Measurements from ENCODE around the gene TSPAN19. TPM values are rescaled to one million over a fixed set of nuclear protein-coding genes. Genes with fewer than 3 reads are reported as not detected.

The TSPAN19 gene
- total RNA-seq, 1 donor from 2014 or later: not detected

DNA sequence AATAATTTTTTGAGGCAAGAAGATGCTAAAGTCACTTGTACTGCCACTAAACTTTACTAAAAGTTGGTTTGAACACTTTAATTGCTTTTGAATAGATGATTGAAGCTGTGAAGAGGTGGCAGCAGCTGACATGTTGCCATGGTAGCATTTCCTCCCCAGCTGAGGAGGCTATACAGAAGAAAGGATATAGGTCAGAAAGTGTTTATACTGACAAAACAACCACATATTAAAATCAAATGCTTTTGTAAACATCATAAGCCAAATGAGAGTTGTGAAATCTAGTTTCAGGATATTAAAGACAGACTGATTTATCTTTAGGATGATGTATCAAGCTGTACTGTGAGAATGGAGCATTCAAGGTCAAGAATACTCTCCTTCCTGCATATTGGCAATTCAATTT lies 41.7 kb downstream of the TSPAN19 start:
- Mint-ChIP-seq H3K27ac (no peak overlapping the region), H3K36me3 (ENCODE audit: low read depth) (no peaks in the 10 kb centered on the region), H3K9me3 (no peaks in the 10 kb centered on the region), H3K4me3 (ENCODE audit: low read depth) (no peak overlapping the region), H3K27me3 (ENCODE audit: low read depth) (no peaks in the 10 kb centered on the region), H3K4me1 (ENCODE audit: low read depth) (no peaks in the 10 kb centered on the region)
- intact Hi-C loops (cut with micrococcal nuclease): no loop called here
- DNase-seq (ENCODE audit: low spot score): no peak

GRCh38 chr12:84986586-84986985 lies 49.5 kb downstream of the TSPAN19 start:
- Mint-ChIP-seq H3K27me3 (ENCODE audit: low read depth) (no peaks in the 10 kb centered on the region), H3K4me1 (ENCODE audit: low read depth) (no peaks in the 10 kb centered on the region), H3K27ac (no peak overlapping the region), H3K4me3 (ENCODE audit: low read depth) (no peak overlapping the region), H3K36me3 (ENCODE audit: low read depth) (no peaks in the 10 kb centered on the region), H3K9me3 (no peaks in the 10 kb centered on the region)
- intact Hi-C loops (cut with micrococcal nuclease): no loop called here
- no peak for DNase-seq (ENCODE audit: low spot score)

DNA sequence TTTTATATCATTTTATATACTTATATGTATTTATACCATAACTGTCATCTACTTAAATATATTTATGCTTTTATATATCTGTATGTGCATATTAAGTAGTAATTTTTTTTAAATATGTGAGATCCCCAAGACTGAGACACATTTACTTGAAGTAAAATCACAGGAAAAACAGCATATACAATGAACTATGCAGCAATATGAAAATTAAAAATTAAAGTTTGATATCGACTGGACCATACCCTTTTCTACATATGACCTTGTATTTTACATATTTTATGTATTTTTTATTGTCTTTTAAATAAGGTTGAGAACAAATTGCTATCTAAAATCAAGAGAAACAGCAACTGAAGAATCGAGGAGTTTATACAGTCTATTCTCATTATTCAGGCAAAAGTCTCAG lies 50.0 kb downstream of the TSPAN19 start:
- intact Hi-C loops (cut with micrococcal nuclease): no loop called here

DNA sequence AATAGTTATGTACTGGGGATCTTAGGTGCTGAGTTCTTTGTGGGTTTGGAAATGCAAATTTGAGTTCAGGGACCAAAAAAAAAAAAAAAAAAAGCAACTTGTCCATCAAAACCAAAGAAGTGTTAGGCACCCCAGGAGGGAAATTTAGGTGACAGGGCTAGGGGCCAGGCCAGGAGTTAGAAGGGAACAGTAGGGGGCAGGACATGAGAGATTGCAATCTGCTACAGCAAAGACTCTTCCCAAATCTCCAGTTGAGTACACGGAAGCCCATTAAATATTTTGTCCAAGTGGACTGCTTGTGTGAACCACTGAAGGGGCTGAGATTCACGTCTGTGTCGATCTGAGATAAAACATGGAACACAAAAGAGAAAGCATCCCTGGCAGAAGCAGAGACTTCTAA lies 52.8 kb downstream of the TSPAN19 start:
- DNase-seq (ENCODE audit: low spot score): no peak
- no peaks in the 10 kb centered on the region for H3K4me1 Mint-ChIP-seq (ENCODE audit: low read depth)
- no peaks in the 10 kb centered on the region for H3K27me3 Mint-ChIP-seq (ENCODE audit: low read depth)
- no peak overlapping the region for H3K4me3 Mint-ChIP-seq (ENCODE audit: low read depth)
- no peak overlapping the region for H3K27ac Mint-ChIP-seq
- intact Hi-C loops (cut with micrococcal nuclease): no loop called here
- H3K36me3 Mint-ChIP-seq (ENCODE audit: low read depth): no peaks in the 10 kb centered on the region
- H3K9me3 Mint-ChIP-seq: no peaks in the 10 kb centered on the region

More for the DNA sequence above, 50.0 kb downstream of the TSPAN19 start:
- H3K4me3 Mint-ChIP-seq (ENCODE audit: low read depth): no peak overlapping the region
- no peaks in the 10 kb centered on the region for H3K27me3 Mint-ChIP-seq (ENCODE audit: low read depth)
- H3K36me3 Mint-ChIP-seq (ENCODE audit: low read depth): no peaks in the 10 kb centered on the region
- H3K27ac Mint-ChIP-seq: no peak overlapping the region
- DNase-seq (ENCODE audit: low spot score): no peak
- no peaks in the 10 kb centered on the region for H3K9me3 Mint-ChIP-seq
- no peaks in the 10 kb centered on the region for H3K4me1 Mint-ChIP-seq (ENCODE audit: low read depth)

GRCh38 chr12:84982888-84983287 lies 53.2 kb downstream of the TSPAN19 start:
- DNase-seq (ENCODE audit: low spot score): no peak
- Mint-ChIP-seq H3K4me3 (ENCODE audit: low read depth) (no peak overlapping the region), H3K27me3 (ENCODE audit: low read depth) (no peaks in the 10 kb centered on the region), H3K4me1 (ENCODE audit: low read depth) (no peaks in the 10 kb centered on the region), H3K27ac (no peak overlapping the region), H3K9me3 (no peaks in the 10 kb centered on the region), H3K36me3 (ENCODE audit: low read depth) (no peaks in the 10 kb centered on the region)
- intact Hi-C loops (cut with micrococcal nuclease): no loop called here

GRCh38 chr12:84978921-84979320 lies 57.2 kb downstream of the TSPAN19 start:
- Mint-ChIP-seq H3K36me3 (ENCODE audit: low read depth) (no peaks in the 10 kb centered on the region), H3K27ac (no peak overlapping the region), H3K4me1 (ENCODE audit: low read depth) (no peaks in the 10 kb centered on the region), H3K9me3 (no peaks in the 10 kb centered on the region), H3K4me3 (ENCODE audit: low read depth) (no peak overlapping the region), H3K27me3 (ENCODE audit: low read depth) (no peaks in the 10 kb centered on the region)
- DNase-seq (ENCODE audit: low spot score): no peak
- intact Hi-C loops (cut with micrococcal nuclease): no loop called here

DNA sequence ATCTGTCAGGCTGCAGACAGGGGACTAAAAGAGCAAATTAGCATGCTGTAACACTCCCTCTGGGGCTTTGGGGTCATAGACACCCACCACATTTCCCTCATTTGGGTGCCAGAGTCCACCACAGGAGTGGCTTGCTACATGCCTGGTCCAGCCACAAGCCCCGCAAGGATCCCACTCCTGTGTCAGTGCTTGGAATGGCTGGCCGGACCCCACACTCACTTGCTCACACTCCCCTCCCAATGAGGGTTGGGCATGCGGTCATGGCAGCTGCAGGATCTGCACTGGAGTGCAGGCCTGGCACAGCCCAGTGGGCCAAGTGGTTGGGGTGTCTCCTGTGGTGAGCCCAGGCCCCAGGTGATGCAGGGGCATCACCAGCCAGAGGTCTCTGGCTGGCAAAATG lies 59.9 kb downstream of the TSPAN19 start:
- Mint-ChIP-seq H3K4me3 (ENCODE audit: low read depth) (no peak overlapping the region), H3K36me3 (ENCODE audit: low read depth) (no peaks in the 10 kb centered on the region), H3K27me3 (ENCODE audit: low read depth) (no peaks in the 10 kb centered on the region), H3K27ac (no peak overlapping the region), H3K4me1 (ENCODE audit: low read depth) (no peaks in the 10 kb centered on the region), H3K9me3 (no peaks in the 10 kb centered on the region)
- intact Hi-C loops (cut with micrococcal nuclease): no loop called here
- no peak for DNase-seq (ENCODE audit: low spot score)

GRCh38 chr12:84974155-84974815 lies 61.8 kb downstream of the TSPAN19 start:
- Mint-ChIP-seq H3K9me3 (no peaks in the 10 kb centered on the region), H3K4me3 (ENCODE audit: low read depth) (no peak overlapping the region), H3K27me3 (ENCODE audit: low read depth) (no peaks in the 10 kb centered on the region), H3K4me1 (ENCODE audit: low read depth) (no peaks in the 10 kb centered on the region), H3K27ac (no peak overlapping the region), H3K36me3 (ENCODE audit: low read depth) (no peaks in the 10 kb centered on the region)
- DNase-seq (ENCODE audit: low spot score): no peak
- intact Hi-C loops (cut with micrococcal nuclease): no loop called here

DNA sequence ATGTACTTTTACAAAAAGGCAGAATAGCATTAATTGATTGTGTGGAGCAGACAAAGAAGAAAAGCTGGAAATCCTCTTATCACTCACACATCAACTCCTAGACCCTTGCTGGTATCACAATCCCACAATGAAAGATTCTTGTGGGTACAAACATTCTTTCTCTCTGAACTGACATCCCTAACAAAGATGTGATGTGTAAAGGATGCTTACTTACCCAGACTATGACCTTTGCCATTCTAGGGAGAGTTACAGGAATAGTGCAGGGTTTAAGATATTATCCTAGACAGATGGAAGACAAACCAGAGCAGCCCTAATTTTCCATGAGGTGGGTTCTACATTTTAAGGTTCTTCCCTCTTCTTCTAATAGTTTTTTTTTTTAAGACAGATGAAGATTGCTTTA lies 63.1 kb downstream of the TSPAN19 start:
- Mint-ChIP-seq H3K9me3 (no peaks in the 10 kb centered on the region), H3K27me3 (ENCODE audit: low read depth) (no peaks in the 10 kb centered on the region), H3K27ac (no peak overlapping the region), H3K36me3 (ENCODE audit: low read depth) (no peaks in the 10 kb centered on the region), H3K4me3 (ENCODE audit: low read depth) (no peak overlapping the region), H3K4me1 (ENCODE audit: low read depth) (no peaks in the 10 kb centered on the region)
- no peak for DNase-seq (ENCODE audit: low spot score)
- intact Hi-C loops (cut with micrococcal nuclease): no loop called here

DNA sequence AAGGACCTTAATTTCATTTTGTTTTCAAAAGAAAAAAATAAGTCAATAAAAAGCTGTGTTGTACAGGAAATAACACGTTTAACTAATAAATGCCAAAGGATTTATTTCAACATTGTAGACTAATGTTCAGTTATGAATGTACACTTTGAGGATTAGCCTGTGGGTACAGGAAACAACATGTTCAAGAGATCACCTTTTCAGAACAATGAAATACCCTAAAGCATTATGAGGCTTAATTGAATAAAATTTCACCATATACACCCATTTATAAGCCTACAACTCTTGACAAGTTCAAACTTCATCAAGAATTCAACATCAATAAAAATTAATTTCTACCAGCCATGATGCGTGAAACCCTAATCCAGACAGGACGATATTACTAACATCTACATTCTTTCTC lies 66.9 kb downstream of the TSPAN19 start:
- no peaks in the 10 kb centered on the region for H3K9me3 Mint-ChIP-seq
- H3K36me3 Mint-ChIP-seq (ENCODE audit: low read depth): no peaks in the 10 kb centered on the region
- H3K27ac Mint-ChIP-seq: no peak overlapping the region
- intact Hi-C loops (cut with micrococcal nuclease): no loop called here
- no peak for DNase-seq (ENCODE audit: low spot score)
- H3K4me1 Mint-ChIP-seq (ENCODE audit: low read depth): no peaks in the 10 kb centered on the region
- H3K27me3 Mint-ChIP-seq (ENCODE audit: low read depth): no peaks in the 10 kb centered on the region
- no peak overlapping the region for H3K4me3 Mint-ChIP-seq (ENCODE audit: low read depth)

Other genes starting within 250 kb of the TSPAN19 start
- not detected in 2 replicates for gene SLC6A15, start 123.5 kb downstream of the TSPAN19 start, total RNA-seq
- not detected in 2 replicates for gene LRRIQ1, start 74 bp upstream of the TSPAN19 start, total RNA-seq
- not detected in 2 replicates for gene ALX1, start 243.9 kb upstream of the TSPAN19 start, total RNA-seq